ENCODE data around the gene ATP13A4.

- TF ChIP-seq, protein P1, sequence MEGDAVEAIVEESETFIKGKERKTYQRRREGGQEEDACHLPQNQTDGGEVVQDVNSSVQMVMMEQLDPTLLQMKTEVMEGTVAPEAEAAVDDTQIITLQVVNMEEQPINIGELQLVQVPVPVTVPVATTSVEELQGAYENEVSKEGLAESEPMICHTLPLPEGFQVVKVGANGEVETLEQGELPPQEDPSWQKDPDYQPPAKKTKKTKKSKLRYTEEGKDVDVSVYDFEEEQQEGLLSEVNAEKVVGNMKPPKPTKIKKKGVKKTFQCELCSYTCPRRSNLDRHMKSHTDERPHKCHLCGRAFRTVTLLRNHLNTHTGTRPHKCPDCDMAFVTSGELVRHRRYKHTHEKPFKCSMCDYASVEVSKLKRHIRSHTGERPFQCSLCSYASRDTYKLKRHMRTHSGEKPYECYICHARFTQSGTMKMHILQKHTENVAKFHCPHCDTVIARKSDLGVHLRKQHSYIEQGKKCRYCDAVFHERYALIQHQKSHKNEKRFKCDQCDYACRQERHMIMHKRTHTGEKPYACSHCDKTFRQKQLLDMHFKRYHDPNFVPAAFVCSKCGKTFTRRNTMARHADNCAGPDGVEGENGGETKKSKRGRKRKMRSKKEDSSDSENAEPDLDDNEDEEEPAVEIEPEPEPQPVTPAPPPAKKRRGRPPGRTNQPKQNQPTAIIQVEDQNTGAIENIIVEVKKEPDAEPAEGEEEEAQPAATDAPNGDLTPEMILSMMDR (IDR thresholded peaks at IDR 0.05), result peak; percentile 32
- TF ChIP-seq EZH2 (IDR thresholded peaks at IDR 0.05; ENCODE audit: borderline replicate concordance, insufficient read depth, low read depth, low read length, poor library complexity, severe bottlenecking), result no peak
These were observed 80.2 kb downstream of the ATP13A4 start for GRCh38 chr3:193474446-193474845.
